A549 (cell line): ENCODE data around the gene UBP1. TPM values are rescaled to one million over a fixed set of nuclear protein-coding genes. Genes with fewer than 3 reads are reported as not detected.

Experiments used
- ATAC-seq, 2 experiments: fragments of 200-7000 bp in 1 of 2; fragments of >200 bp in 1 of 2; cut with Nextera tagmentation in 1 of 2; cut with Tn5 transposase in 1 of 2; 3 replicates each; pipeline versions ENCODE4 v1.8.0 to v1.9.1; 2018 to 2020; ENCODE audit warnings: mild to moderate bottlenecking in 1 of 2, moderate library complexity in 1 of 2
- CTCF ChIA-PET: fragments of 300-600 bp; sonication (Branson Sonifier 250); formaldehyde crosslinking; extraction: SDS; loops from one replicate; lab custom pipeline; 2021; ENCODE audit warnings: antibody characterized with exemption, inconsistent platforms; lab: Yijun Ruan, JAX
- POLR2A ChIA-PET: fragments of 350-600 bp; formaldehyde crosslinking; extraction: SDS; loops from one replicate; lab custom pipeline; 2021; ENCODE audit warnings: antibody characterized with exemption, inconsistent platforms; lab: Yijun Ruan, JAX
- DNase-seq, 2 experiments: peaks; one replicate each; pipeline versions ENCODE4 v3.0.0 to v3.0.0-alpha.2; 2011 to 2016; ENCODE audit warnings: low read depth in 1 of 2, low spot score in 1 of 2
- FAIRE-seq: peaks from 2 replicates; lab custom pipeline; 2011; peaks lifted over from hg19 to GRCh38; lab: Jason Lieb, UNC
- H3K27ac ChIP-seq, 2 experiments: fragments of >200 bp; sonication (Bioruptor Twin); formaldehyde crosslinking; 3 replicates each; pipeline ENCODE4 v1.5.1; 2016 to 2017
- H3K4me1 ChIP-seq: fragments of >200 bp; sonication (Bioruptor Twin); formaldehyde crosslinking; 3 replicates; pipeline ENCODE4 v1.6.1; 2016
- H3K4me2 ChIP-seq: fragments of >200 bp; sonication (Bioruptor Twin); formaldehyde crosslinking; 3 replicates; pipeline ENCODE4 v1.6.1; 2016
- H3K4me3 ChIP-seq: fragments of >200 bp; sonication (Bioruptor Twin); formaldehyde crosslinking; 3 replicates; pipeline ENCODE4 v1.5.1; 2016
- H3K9me3 ChIP-seq: fragments of >200 bp; sonication (Bioruptor Twin); formaldehyde crosslinking; 3 replicates; pipeline ENCODE4 v1.6.1; 2016
- BHLHE40 ChIP-seq: IDR thresholded peaks from 2 replicates; pipeline ENCODE4 v1.6.1; 2012; ENCODE audit warnings: low read depth, low read length, inconsistent platforms
- CBX2 ChIP-seq: fragments of 200-600 bp; sonication (generic); IDR thresholded peaks from 2 replicates; pipeline ENCODE4 v1.6.1; 2016; ENCODE audit warnings: low read depth, mild to moderate bottlenecking, borderline replicate concordance
- CBX8 ChIP-seq: fragments of 200-600 bp; sonication (generic); IDR thresholded peaks from 2 replicates; pipeline ENCODE4 v1.6.1; 2016
- CEBPB ChIP-seq, 2 experiments: fragments of >200 bp in 1 of 2; sonication (Bioruptor Twin) in 1 of 2; formaldehyde crosslinking in 1 of 2; IDR thresholded peaks; 2 replicates each; pipeline ENCODE4 v1.6.1; 2012 to 2016
- CHD2 ChIP-seq: fragments of 150-350 bp; IDR thresholded peaks from 2 replicates; pipeline ENCODE4 v1.6.1; 2014; ENCODE audit warnings: low read length; ENCODE audit not compliant: partially characterized antibody
- ELK1 ChIP-seq: fragments of 150-350 bp; IDR thresholded peaks from 2 replicates; pipeline ENCODE4 v1.6.1; 2014; ENCODE audit warnings: low read depth, mild to moderate bottlenecking, low read length
- FOSB ChIP-seq: fragments of 250-450 bp; sonication (Bioruptor Pico); IDR thresholded peaks from 2 replicates; pipeline ENCODE4 v1.5.0; 2020; ENCODE audit warnings: mild to moderate bottlenecking, moderate library complexity
- FOSL2 ChIP-seq, 2 experiments: fragments of 450-650 bp in 1 of 2; fragments of >200 bp in 1 of 2; sonication (Bioruptor Twin) in 1 of 2; formaldehyde crosslinking; IDR thresholded peaks; 2 replicates each; pipeline versions ENCODE4 v1.5.0 to v1.6.1; 2016 to 2020; ENCODE audit warnings: mild to moderate bottlenecking in 1 of 2, moderate library complexity in 1 of 2
- FOXS1 ChIP-seq: fragments of 250-450 bp; sonication (Bioruptor Pico); IDR thresholded peaks from 2 replicates; pipeline ENCODE4 v1.5.0; 2020; ENCODE audit warnings: mild to moderate bottlenecking, moderate library complexity
- GATA3 ChIP-seq: IDR thresholded peaks from 2 replicates; pipeline ENCODE4 v1.6.1; 2012; ENCODE audit warnings: borderline replicate concordance
- HDAC2 ChIP-seq: fragments of 200-600 bp; sonication (generic); IDR thresholded peaks from 2 replicates; pipeline ENCODE4 v1.6.1; 2016
- HES2 ChIP-seq: fragments of >200 bp; sonication (Bioruptor Twin); formaldehyde crosslinking; IDR thresholded peaks from 2 replicates; pipeline ENCODE4 v1.6.1; 2016
- HEYL ChIP-seq: fragments of 250-450 bp; sonication (Bioruptor Pico); IDR thresholded peaks from 2 replicates; pipeline ENCODE4 v1.8.0; 2021; ENCODE audit warnings: mild to moderate bottlenecking, moderate library complexity
- HOXB5 ChIP-seq: fragments of 250-450 bp; sonication (Bioruptor Pico); IDR thresholded peaks from 2 replicates; pipeline ENCODE4 v1.5.0; 2020; ENCODE audit warnings: mild to moderate bottlenecking, moderate library complexity
- JUNB ChIP-seq: fragments of >200 bp; sonication (Bioruptor Twin); formaldehyde crosslinking; IDR thresholded peaks from 2 replicates; pipeline ENCODE4 v1.6.1; 2016
- KDM1A ChIP-seq: fragments of 200-600 bp; sonication (generic); IDR thresholded peaks from 2 replicates; pipeline ENCODE4 v1.6.1; 2016; ENCODE audit warnings: low read depth, mild to moderate bottlenecking
- KDM5A ChIP-seq: fragments of 200-600 bp; sonication (generic); IDR thresholded peaks from 2 replicates; pipeline ENCODE4 v1.6.1; 2016; ENCODE audit warnings: antibody characterized with exemption, mild to moderate bottlenecking
- MAX ChIP-seq: IDR thresholded peaks from 2 replicates; pipeline ENCODE4 v1.6.1; 2012
- MAZ ChIP-seq: fragments of 150-350 bp; IDR thresholded peaks from 2 replicates; pipeline ENCODE4 v1.6.1; 2014; ENCODE audit warnings: antibody characterized with exemption, low read depth, low read length, borderline replicate concordance
- NR3C1 ChIP-seq: fragments of >200 bp; sonication (Bioruptor Twin); formaldehyde crosslinking; IDR thresholded peaks from 3 replicates; pipeline ENCODE4 v1.6.1; 2017
- POLR2A ChIP-seq: IDR thresholded peaks from 2 replicates; pipeline ENCODE4 v1.6.1; 2012; ENCODE audit warnings: mild to moderate bottlenecking, low read length
- RARB ChIP-seq: fragments of 250-450 bp; sonication (Bioruptor Pico); IDR thresholded peaks from 2 replicates; pipeline ENCODE4 v1.8.0; 2021; ENCODE audit warnings: mild to moderate bottlenecking, moderate library complexity
- REST ChIP-seq: fragments of 200-600 bp; sonication (generic); IDR thresholded peaks from 2 replicates; pipeline ENCODE4 v1.6.1; 2016; ENCODE audit warnings: antibody characterized with exemption, mild to moderate bottlenecking, moderate library complexity
- SMC3 ChIP-seq: fragments of >200 bp; sonication (Bioruptor Twin); formaldehyde crosslinking; IDR thresholded peaks from 3 replicates; pipeline ENCODE4 v1.6.1; 2018; ENCODE audit warnings: inconsistent platforms
- SREBF2 ChIP-seq: fragments of 450-650 bp; IDR thresholded peaks from 2 replicates; pipeline ENCODE4 v1.6.1; 2014; ENCODE audit warnings: mild to moderate bottlenecking, moderate library complexity
- ZSCAN20 ChIP-seq: fragments of 250-450 bp; sonication (Bioruptor Pico); IDR thresholded peaks from 2 replicates; pipeline ENCODE4 v1.8.0; 2022; ENCODE audit warnings: mild to moderate bottlenecking, moderate library complexity
- WGBS: methylation state at CpG from one replicate; pipeline ENCODE4 v1.1.6; 2017; ENCODE audit errors: missing lambda C conversion rate; 5-methylcytosine and 5-hydroxymethylcytosine counted together
- polyA plus RNA-seq, 4 experiments: library from polyadenylated mRNA; depleted of rRNA in 3 of 4; stranded (reverse); fragments of >200 nt; fragmentation: RNase III in 1 of 4; extraction: RNeasy Plus Mini Kit Qiagen cat#74134 plus additional on column Dnase treatment in 1 of 4; gene quantifications; 2 replicates in 3 of 4; 3 replicates in 1 of 4; pipeline ENCODE4 v1.2.3, GENCODE V29; 2011 to 2017
- TF ChIP-seq, protein P1 (sequence below): fragments of >200 bp; sonication (Bioruptor Twin); formaldehyde crosslinking; IDR thresholded peaks from 3 replicates; pipeline ENCODE4 v1.6.1; 2016
- TF ChIP-seq, protein P2 (sequence below): fragments of 250-450 bp; sonication (Bioruptor Pico); IDR thresholded peaks from 2 replicates; pipeline ENCODE4 v1.5.0; 2020; ENCODE audit warnings: low read depth, mild to moderate bottlenecking, moderate library complexity

UBP1 gene
- polyA plus RNA-seq, 2 of the 4 experiments (the other 2 are of a cell fraction): 48.6 to 92.5 TPM

- Histone ChIP-seq H3K4me1 (peaks cover 27% of the 10 kb centered on the region), H3K4me2 (no peak overlapping the region), H3K27ac (no peak overlapping the region), H3K9me3 (no peaks in the 10 kb centered on the region), H3K4me3 (no peak overlapping the region)
- ChIA-PET POLR2A (interaction anchor here (0.7 kb wide), 1 partner anchor 88 kb away, joined by 3 read pairs; the partner anchor contains the start of gene FBXL2), CTCF (interaction anchor here (1.0 to 3.3 kb wide), 3 partner anchors 8 to 233 kb away, joined by 3 to 32 read pairs (median 8); no protein-coding TSS in a partner anchor)
- ATAC-seq (no peak), DNase-seq (no peak), FAIRE-seq (no peak)
- WGBS: 91% methylated on average over 10 of the region's 10 CpGs
- TF ChIP-seq CEBPB (IDR thresholded peaks at IDR 0.05): no peak
- TF ChIP-seq CBX2: no peak
- TF ChIP-seq HDAC2: no peak
- TF ChIP-seq KDM5A: no peak
- TF ChIP-seq RARB (CRISPR knock-in tag): no peak
- TF ChIP-seq KDM1A: no peak
- TF ChIP-seq ELK1: no peak
- TF ChIP-seq HES2: no peak
- no peak for TF ChIP-seq NR3C1
- TF ChIP-seq ZSCAN20: no peak
- no peak for TF ChIP-seq FOSL2 (IDR thresholded peaks at IDR 0.05)
- TF ChIP-seq FOSL2 (CRISPR knock-in tag; IDR thresholded peaks at IDR 0.05): no peak
- TF ChIP-seq MAX: no peak
- TF ChIP-seq HOXB5 (CRISPR knock-in tag): no peak
- no peak for TF ChIP-seq MAZ
- TF ChIP-seq FOXS1 (CRISPR knock-in tag): no peak
- TF ChIP-seq FOSB (CRISPR knock-in tag): no peak
- no peak for TF ChIP-seq REST
- TF ChIP-seq GATA3: no peak
- no peak for TF ChIP-seq SMC3
- TF ChIP-seq BHLHE40: no peak
Observed at GRCh38 chr3:33364531-33365128, 75.6 kb downstream of the UBP1 start.

- no peak for DNase-seq
- ATAC-seq: 0 out of 6 replicates have a peak, but pooled peaks have one; percentile 23 to 47
- no peak for FAIRE-seq
- Histone ChIP-seq H3K9me3 (no peaks in the 10 kb centered on the region), H3K4me1 (peaks cover 32% of the 10 kb centered on the region), H3K4me3 (no peak overlapping the region), H3K27ac (no peak overlapping the region), H3K4me2 (no peak overlapping the region)
- CTCF ChIA-PET: interaction anchor here (1.0 to 3.3 kb wide), 3 partner anchors 9 to 232 kb away, joined by 3 to 32 read pairs (median 8); no protein-coding TSS in a partner anchor
- POLR2A ChIA-PET: no interaction called here
- TF ChIP-seq, protein P1, sequence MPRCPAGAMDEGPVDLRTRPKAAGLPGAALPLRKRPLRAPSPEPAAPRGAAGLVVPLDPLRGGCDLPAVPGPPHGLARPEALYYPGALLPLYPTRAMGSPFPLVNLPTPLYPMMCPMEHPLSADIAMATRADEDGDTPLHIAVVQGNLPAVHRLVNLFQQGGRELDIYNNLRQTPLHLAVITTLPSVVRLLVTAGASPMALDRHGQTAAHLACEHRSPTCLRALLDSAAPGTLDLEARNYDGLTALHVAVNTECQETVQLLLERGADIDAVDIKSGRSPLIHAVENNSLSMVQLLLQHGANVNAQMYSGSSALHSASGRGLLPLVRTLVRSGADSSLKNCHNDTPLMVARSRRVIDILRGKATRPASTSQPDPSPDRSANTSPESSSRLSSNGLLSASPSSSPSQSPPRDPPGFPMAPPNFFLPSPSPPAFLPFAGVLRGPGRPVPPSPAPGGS: no peak
- TF ChIP-seq JUNB (no peak), RARB (CRISPR knock-in tag) (no peak), HES2 (no peak), POLR2A (no peak), CHD2 (no peak), SREBF2 (no peak), CBX2 (no peak), SMC3 (no peak), HEYL (CRISPR knock-in tag) (no peak), REST (no peak), CBX8 (no peak)
- TF ChIP-seq, protein P2, sequence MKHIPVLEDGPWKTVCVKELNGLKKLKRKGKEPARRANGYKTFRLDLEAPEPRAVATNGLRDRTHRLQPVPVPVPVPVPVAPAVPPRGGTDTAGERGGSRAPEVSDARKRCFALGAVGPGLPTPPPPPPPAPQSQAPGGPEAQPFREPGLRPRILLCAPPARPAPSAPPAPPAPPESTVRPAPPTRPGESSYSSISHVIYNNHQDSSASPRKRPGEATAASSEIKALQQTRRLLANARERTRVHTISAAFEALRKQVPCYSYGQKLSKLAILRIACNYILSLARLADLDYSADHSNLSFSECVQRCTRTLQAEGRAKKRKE: no peak
Observed at GRCh38 chr3:33364060-33364459, 76.1 kb downstream of the UBP1 start.
